ENCODE measurements around the gene CCDC146. TPM values are rescaled to one million over a fixed set of nuclear protein-coding genes. Genes with fewer than 3 reads are reported as not detected.
"Not testable (repeated sequence)": the region's sequence is repeated elsewhere in the genome, so short reads cannot be mapped to it uniquely, and the experiment has no call there.

Gene CCDC146
- polyA plus RNA-seq, 1 donor: 33.8 TPM

DNA sequence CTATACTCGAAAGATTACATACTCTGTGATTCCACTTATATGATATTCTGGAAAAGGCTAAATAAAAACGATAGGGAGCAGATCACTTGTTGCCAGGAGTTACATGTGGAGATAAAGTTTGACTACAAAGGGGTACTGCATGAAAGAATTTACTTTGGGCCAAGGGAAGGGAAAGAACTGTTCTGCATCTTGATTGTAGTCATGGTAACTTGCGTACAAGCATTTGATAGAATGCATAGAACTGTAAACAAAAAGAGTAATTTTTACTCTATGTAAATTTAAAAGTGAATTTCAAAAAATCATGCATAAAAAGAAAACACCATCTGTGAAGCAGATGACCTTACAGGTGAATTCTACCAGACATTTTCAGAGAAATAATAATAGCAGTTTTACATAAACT lies 9.4 kb downstream of the CCDC146 start:
- not testable (repeated sequence) for DNase-seq

DNA sequence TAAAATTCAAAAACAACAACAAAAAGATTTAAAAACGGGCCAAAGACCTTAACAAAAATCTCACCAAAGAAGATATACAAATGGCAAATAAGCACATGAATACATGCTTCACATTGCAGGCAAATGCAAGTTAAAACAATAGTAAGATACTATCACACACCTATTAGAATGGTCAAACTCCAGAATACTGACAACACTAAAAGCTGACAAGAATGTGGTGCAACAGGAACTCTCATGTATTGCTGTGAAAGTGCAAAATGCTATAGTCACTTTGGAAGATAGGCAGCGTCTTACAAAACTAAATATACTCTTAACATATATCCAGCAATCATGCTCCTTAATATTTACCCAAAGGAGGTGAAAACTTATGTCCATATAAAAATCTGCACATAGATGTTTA lies 16.3 kb downstream of the CCDC146 start:
- not testable (repeated sequence) for DNase-seq

DNA sequence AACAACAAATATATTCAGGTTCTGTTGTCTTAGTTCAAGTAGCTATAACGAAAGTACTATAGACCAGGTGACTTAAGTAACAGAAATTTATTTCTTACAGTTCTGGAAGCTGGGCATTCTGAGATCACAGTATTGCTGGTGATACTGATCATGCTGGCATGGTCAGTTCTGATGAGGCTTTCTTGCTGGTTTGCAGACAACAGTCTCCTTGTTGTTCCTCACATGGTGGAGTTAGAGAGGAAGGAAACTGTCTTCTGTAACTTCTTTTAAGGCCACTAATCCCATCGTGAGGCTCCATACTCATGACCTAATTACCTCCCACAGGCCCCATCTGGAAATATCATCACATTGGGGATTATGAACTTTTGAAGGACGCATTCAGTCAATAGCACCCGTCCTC lies 17.9 kb downstream of the CCDC146 start:
- not testable (repeated sequence) for DNase-seq

DNA sequence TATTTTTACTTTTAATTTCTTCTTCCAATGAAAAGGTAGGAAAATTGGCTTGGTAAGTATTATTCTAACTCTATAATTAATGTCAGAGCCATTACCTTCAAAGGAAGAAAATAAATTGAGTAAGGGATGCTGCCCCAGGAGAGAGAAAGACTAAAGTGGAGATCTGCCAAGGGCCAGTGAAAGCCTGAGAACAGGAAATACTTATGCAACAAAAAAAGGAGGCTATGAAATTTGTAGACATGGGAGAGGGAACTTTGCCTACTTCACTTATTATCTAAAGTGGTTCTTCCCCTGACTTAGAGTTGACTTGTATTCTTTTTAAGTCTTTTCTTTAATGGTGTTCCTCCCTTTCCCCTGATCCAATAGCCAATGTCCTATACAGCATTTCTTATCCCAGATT lies 29.8 kb downstream of the CCDC146 start:
- DNase-seq: not testable (repeated sequence)

DNA sequence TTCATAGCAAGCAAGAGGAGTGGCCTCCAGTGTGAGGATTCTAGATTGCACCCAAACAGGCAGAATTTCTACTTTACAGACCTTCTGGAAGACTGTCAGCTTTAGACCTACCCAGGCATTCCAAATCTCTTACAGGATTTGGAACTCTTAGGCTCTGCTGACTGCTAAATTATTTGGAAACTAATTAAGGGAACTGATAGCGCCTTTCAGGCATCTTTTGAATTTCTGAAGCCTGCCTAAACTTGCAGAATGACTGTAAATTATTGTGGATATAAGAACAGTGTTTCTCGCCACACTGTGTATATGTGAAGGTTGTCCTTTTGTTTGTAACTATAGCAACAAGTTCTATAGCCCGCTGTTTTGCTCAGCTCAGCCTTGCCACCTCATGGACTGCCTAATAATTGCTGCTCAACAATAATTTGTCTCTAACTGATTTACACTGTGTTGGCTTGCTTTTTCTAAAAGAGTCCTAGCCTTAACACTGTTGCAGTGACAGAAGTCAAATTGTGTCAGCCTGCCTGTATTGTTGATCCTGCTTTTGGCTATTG lies 32.6 kb downstream of the CCDC146 start:
- DNase-seq: peak; percentile 0

DNA sequence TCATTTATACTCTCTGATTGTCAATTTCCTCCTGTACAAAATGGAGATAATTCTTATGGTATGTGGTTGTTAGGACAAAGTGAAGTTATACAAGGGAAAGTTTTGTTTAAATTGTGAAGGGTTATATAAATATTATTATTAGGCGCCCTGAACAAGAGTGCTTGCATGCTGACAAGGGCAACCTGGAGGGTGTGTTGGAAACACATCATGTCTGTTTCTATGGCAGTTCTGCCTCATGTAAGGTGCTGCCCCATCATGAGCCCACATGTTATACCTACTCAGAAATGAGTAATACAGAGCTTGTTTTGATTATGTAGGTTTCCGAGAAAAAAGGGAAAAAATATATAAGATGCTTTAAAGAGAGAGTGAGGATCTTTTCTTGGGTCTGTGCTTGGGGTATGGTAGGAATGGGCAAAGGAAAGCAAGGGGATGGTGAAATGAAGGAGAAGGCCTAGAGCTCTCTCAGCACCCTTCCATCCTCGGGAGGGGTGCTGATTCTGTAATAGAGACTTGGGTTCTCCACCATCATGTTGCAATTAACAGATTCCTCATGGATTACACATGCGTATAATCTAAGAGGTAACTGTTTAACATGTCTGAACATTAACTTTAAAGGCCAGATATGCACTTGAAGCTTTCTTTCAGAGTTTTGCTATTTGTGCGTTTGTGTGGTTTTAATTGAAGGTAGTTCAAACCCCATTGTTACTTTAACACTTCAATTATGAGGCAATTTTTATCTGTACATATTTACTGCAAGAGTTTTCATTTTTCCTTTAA lies 33.4 kb downstream of the CCDC146 start:
- DNase-seq: not testable (repeated sequence)

DNA sequence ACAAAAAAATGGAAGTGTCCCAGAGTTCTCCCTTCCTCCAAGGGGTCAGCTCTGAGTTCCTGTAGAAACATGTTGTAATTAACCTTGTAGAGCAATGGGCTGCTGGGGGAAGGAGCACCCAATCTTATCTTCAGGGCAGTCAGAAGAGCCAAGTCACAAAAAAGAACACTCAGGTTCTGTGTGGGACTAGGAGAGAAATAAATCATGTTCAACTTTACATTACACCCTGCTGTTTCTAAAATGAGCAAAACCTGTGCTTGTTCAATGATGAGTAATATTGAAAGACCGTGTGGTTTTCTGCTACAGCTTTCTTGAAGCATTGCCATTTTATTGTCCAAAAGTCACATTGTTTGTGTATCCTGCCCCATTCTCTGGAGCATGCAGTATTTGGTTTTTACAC lies 34.6 kb downstream of the CCDC146 start:
- not testable (repeated sequence) for DNase-seq

DNA sequence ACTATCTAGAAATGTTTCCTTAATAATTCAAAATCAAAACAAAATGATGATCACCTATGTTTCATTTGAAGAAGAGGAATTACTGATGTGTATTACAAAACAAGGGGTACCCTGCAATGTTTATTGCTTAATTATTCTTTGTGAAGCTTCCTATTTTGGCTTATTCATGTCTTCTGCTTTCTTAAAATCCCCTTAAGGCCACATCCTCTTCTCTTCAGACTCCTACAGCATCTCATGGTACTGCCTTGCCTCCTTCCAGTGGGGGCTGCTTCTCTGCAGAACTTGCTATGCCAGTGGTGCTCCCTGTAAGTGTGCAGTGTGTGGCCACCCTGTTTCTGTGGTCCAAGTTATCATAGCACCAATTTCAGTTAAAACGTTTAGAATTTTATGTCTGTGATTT lies 35.0 kb downstream of the CCDC146 start:
- DNase-seq: no peak

DNA sequence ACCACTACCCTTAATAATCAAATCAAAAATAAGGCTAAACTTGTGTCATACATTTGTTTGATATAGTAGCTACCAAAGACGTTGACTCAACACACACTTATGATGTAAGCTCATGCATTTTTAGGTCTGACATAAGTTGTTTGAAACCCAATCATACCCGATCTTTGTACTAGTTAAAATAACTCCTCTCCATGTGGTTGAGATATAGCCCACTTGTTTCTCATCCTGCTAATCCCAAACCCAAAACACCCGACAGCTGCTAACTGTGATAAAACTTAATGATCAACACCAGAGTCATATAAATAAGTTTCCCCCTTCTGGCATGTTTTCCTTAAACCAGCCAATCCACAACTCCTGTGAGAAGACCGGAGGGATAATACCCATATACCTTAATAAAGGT lies 48.7 kb downstream of the CCDC146 start:
- not testable (repeated sequence) for DNase-seq

DNA sequence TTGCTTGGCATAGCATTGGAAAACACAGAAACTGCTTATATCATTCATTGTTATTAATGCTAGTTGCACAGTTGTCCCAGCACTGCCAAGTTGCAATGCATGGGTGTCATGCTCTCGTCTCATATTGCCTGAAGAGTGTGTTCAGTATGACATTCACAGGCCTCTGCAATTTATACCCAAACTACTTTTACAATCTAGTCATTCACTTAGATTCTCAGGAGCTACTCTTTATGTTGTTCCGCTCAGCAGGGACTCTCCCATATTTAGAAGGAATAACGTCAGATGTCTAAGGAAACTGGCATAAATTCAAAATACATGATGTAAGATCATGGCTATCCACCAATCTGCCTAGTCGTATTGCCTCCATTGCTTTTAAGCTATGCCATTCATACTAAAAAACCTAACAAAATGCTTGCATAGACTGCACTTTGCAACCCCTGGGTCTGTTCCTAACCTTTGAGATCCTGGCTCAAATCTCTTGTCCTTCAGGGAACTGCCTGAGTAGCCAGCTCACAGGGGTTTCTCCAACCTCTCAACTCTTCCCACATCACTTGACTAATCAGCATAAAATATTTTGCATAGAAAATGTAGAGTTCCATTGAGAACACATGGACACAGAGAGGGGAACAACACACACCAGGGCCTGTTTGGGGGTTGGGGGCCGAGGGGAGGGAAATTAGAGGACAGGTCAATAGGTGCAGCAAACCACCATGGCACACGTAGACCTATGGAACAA lies 50.2 kb downstream of the CCDC146 start:
- not testable (repeated sequence) for DNase-seq

DNA sequence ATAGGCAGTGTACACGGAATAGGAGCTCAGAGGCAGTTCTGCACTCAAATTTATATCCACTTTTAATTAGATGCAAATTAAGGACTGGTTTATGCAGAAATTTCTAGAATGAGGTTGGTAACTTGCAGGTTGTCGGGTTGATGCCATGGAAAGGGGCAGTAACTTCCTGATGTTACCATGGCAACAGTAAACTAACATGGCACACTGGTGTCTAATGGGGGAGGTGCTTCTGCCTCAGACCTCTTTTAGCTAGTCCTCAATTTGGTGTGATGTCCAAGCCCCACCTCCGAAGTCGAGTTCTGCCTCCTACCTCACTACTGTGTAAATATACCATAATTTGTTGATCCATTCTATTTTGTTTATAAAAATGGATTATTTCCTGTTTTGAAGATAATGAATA lies 52.0 kb downstream of the CCDC146 start:
- not testable (repeated sequence) for DNase-seq

DNA sequence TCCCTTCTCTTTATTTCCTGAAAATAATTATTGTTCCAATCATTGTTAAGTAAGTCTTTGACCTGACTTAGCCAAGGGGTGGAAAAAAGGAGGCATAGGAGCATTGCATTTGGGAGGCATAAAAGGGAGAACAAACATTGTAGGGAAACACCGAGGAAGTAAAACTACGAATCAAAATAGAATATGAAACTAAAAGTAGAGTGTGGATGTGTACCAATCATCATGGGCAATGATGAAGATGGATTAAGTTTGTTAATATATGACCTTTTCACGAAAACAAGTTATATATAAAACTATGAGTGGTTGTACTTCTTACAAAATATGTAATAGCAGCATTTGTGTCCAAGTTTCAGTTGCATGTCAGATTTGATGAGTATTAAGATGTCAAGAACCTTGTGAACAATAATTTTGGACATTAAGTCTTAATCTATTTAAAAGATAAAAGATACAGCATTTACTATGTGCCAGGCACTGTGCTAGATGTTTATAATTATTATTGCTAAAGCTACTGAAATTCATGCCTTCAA lies 52.9 kb downstream of the CCDC146 start:
- not testable (repeated sequence) for DNase-seq

DNA sequence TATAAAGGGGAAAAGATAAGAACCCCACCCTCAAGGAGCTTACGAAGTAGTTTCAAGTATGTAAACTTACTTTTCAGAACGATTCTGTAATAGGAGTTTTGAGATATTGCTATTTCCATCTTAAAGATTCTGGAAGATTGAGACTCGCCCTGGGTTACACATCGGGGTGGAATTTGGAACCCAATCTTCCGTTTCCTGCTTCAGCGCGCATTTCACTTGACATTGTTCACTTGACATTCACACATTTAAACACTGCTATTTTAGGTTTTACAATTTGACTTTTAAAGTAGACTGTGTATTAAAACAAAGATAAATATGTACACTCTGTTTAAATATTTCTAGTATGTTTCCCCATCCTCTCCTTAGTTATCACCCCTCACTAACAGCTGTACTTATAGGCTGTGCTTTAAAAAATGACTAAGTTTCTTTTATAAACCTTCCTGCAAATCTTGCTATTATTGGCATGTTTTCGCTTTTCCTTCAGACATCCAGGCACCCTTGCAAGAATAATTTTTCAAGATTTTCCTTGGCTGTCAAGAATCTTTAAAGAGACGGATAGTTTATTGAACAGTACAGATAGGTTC lies 55.0 kb downstream of the CCDC146 start:
- DNase-seq: not testable (repeated sequence)

DNA sequence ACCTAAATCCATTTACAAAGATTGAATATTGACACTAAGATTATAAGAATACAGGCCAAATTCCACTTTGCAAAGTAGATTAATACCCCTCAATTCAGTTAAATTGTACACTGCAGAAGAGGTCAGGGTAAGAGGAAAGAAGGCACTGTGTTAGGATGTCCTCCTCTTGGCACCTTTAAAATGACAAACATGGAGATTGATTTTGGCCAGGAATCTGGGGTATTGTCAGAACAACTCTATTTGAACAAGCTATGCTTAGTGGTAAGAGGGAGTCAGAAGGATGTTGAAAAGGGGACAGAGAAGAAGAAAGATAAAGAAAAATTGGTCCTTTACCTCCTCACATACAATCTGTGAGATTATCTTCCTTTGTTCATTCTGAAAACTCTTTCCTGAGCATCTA lies 55.6 kb downstream of the CCDC146 start:
- not testable (repeated sequence) for DNase-seq

DNA sequence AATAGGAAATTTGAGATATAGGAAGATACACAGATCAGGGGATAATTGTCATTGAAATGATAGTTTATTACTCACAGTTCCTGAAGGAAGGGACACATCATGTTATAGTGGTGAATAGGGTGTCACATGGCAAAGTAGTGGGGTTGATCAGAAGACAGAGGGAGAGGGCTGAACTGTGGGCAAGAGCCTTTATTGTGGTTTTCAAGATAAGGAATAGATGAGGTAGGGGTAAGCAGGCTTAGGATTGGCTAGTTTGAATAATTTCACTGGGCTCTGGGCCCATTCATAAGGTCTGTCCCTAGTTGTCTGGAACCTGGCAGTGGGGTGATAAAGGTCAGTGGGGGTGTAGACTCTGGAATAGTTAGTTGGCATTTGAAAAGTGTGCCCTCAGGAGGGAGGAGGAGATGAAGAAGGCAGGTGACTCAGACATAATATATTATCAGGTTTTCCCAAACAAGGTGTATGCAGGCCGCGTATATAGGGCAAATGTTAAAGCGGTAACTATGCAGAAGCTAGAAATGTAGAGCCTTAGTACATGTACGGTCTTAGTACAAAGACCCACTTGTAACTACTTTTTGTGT lies 58.7 kb downstream of the CCDC146 start:
- DNase-seq: no peak

DNA sequence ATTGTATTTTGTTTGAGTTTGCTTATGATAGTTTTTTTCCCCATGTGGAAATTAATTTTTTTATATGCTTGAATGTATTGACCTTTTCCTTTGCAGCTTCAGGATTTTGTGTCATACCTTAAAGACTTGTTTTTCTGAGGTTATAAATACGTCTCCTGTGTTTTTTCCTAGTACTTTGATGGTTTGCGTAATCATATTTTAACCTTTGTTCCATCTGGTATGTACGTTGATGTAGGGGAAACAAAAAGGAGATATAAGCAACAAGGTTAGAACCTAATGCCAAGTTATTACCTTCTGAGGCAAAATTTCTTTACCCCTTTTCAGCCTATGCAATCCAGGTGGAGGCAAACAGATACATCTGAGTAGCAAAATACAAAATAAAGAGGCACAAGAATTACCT lies 59.3 kb downstream of the CCDC146 start:
- DNase-seq: no peak

DNA sequence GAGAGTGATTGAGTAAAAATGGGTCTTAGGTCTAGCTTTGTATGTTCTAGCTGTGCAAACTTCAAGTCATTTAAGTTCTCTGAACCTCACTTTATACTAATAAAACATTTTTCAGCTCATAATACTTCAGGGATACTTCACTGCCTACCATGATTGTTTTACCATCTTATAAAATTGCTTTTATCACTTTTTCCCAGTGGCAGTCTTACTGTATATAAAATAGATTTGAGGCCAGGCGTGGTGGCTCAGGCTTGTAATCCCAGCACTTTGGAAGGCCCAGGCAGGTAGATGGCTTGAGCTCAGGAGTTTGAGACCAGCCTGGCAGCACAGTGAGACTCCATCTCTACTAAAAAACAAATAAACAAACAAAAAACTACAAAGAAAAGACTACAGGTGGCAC lies 59.8 kb downstream of the CCDC146 start:
- no peak for DNase-seq

DNA sequence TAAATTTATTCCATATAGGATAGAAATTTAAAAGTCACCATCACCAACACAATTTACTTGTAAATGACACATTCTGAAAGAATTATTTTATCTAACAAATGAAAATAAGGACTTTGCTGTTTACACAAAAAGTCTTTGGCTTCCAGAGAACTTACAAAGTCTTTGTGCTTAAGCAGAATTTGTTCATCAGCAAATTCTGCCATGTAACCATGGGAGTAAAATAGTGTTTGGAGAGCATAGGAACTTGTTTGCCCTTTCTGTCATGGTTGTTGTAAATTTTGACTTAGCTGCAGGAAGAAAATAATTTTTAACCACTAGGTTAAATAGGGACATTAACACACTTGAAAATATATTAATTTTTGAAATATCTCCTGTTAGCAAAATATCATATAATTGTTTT lies 62.0 kb downstream of the CCDC146 start:
- DNase-seq: no peak

DNA sequence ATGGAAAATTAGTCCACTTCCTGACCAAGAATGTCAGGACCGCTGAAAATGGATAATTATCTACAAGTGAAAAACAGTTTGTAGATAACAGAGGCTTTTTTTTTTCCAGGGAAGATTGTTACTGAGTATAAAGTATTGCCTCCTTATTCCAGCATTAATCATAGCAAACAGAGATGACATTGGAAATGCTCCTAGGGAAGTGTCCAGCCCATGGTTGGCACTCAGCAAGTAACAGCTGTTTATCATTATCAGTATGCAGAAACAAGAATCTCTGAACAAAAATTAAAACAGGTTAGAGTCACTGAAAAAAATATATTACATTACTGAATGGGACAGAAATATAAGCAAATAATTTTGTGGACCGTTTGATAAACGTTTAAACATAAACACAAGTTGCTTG lies 62.6 kb downstream of the CCDC146 start:
- no peak for DNase-seq

DNA sequence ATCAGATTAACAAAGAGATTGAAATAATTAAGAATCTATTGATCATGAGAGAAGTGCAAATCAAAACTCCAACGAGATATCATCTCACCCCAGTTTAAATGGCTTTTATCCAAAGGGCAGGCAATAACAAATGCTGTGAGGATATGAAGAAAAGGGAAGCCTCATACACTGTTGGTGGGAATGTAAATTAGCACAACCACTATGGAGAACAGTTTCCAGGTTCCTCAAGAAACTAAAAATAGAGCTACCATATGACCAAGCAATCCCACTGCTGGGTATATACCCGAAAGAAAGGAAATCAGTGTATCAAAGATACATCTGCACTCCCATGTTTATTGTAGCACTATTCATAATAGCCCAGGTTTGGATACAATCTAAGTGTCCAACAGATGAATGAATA lies 63.5 kb downstream of the CCDC146 start:
- no peak for DNase-seq

DNA sequence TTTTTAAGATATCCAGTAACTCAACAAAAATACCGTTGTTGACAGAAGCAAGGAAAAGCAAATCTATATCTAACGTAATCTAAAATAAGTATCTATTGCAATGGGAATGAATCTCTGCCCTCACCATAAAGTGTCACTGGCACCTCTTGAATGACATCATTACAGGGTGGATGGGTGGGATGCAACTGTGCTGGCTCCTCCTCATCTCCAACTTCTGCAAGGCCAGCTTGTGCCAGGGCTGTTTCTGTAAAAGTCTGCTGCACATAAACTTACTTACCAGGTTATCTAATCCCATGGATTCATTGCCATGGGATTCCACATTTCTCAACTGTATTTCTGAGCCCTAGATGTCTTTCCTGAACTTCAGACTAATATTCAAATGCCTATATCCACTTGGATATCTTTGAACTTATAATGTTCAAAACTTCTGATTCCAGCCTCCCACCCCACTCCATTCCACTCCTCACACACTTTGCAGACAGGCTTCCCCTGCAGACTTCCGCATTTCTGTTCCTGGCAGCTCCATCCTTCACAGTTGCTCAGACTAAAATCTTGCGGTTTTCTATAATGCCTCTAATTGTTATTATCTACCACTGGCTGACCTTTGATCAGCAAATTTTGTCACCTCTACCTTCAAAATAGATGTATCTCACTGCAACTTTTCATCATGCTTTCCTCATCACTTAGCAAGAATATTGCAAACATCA lies 66.5 kb downstream of the CCDC146 start:
- DNase-seq: no peak

DNA sequence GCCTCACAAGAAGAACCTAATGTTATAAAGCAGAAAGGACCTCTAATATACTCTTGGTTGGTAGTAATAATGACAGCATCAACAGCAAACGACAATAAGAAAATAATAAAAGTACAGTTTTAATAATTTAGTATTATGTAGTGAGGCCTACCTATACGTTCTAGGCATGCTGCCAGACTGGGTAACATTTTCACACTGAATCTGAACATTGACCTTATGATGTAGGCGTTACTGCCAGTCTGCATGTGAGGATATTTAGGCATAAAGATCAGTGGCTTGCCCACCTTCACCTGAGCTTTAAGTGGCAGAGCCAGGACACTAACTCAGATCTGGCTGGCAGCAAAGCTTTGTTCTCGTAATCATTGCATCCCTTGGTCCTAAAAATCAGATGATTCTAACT lies 74.7 kb downstream of the CCDC146 start:
- DNase-seq: no peak

Measured in left kidney (tissue), 2 donors.